Activated naive CD4-positive, alpha-beta T cell treated with anti-CD3 and anti-CD28 coated beads, Interleukin-2, amount 10 ng/mL, durations not matched to agents 7 days and 5 days (primary cell): ENCODE results near the gene RSPH6A.
"Not testable (repeated sequence)": the region's sequence is repeated elsewhere in the genome, so short reads cannot be mapped to it uniquely, and the experiment has no call there.

Source experiments
- CTCF ChIA-PET: fragments of 350-600 bp; sonication (Branson Sonifier 250); formaldehyde crosslinking; loops from one replicate; lab custom pipeline; 2021; ENCODE audit warnings: antibody characterized with exemption; lab: Charles Lee
- DNase-seq: peaks from one replicate; pipeline ENCODE4 v3.0.0-alpha.2; 2020
- H3K27ac Mint-ChIP-seq: one replicate; pipeline ENCODE4 v1.8.0; 2021; ENCODE audit warnings: mild to moderate bottlenecking, moderate library complexity, mixed read lengths
- H3K27me3 Mint-ChIP-seq: one replicate; pipeline ENCODE4 v1.8.0; 2021; ENCODE audit warnings: mild to moderate bottlenecking, mixed read lengths
- H3K36me3 Mint-ChIP-seq: one replicate; pipeline ENCODE4 v1.8.0; 2021; ENCODE audit warnings: mixed read lengths
- H3K4me1 Mint-ChIP-seq: one replicate; pipeline ENCODE4 v1.8.0; 2021; ENCODE audit warnings: mixed read lengths
- H3K4me3 Mint-ChIP-seq: one replicate; pipeline ENCODE4 v1.8.0; 2021; ENCODE audit warnings: mild to moderate bottlenecking, moderate library complexity, mixed read lengths
- H3K9me3 Mint-ChIP-seq: one replicate; pipeline ENCODE4 v1.8.0; 2021; ENCODE audit warnings: mixed read lengths

The RSPH6A gene

GRCh38 chr19:45804140-45804958 is 10.8 kb downstream of the RSPH6A start:
- no peak overlapping the region for H3K4me3 Mint-ChIP-seq
- H3K4me1 Mint-ChIP-seq, result peaks cover 2% of the 10 kb centered on the region
- H3K9me3 Mint-ChIP-seq, result no peaks in the 10 kb centered on the region
- no peak for DNase-seq
- H3K27ac Mint-ChIP-seq, result no peak overlapping the region
- H3K36me3 Mint-ChIP-seq, result no peaks in the 10 kb centered on the region
- CTCF ChIA-PET, result interaction anchor here (0.7 to 1.3 kb wide), 5 partner anchors 12 to 35 kb away, joined by 3 to 5 read pairs (median 3); partner anchors contain the start of gene SIX5
- H3K27me3 Mint-ChIP-seq, result peaks cover 72% of the 10 kb centered on the region

- no peak overlapping the region for H3K27ac Mint-ChIP-seq
- peaks cover 96% of the 10 kb centered on the region for H3K27me3 Mint-ChIP-seq
- CTCF ChIA-PET, result interaction anchor here (0.7 to 1.5 kb wide), 2 partner anchors 15 to 33 kb away, joined by 3 to 4 read pairs; partner anchors contain the start of gene SIX5
- no peaks in the 10 kb centered on the region for H3K9me3 Mint-ChIP-seq
- DNase-seq, result no peak
- no peak overlapping the region for H3K4me3 Mint-ChIP-seq
- H3K36me3 Mint-ChIP-seq, result no peaks in the 10 kb centered on the region
- peaks cover 5% of the 10 kb centered on the region for H3K4me1 Mint-ChIP-seq
Observed at GRCh38 chr19:45801603-45802175, 13.4 kb downstream of the RSPH6A start.

GRCh38 chr19:45800070-45800553 is 15.0 kb downstream of the RSPH6A start:
- CTCF ChIA-PET, result interaction anchor here (0.9 to 5.1 kb wide), 10 partner anchors 10 to 83 kb away, joined by 3 to 92 read pairs (median 4); partner anchors contain the start of genes DMPK and SIX5
- Mint-ChIP-seq H3K27ac (no peak overlapping the region), H3K36me3 (no peaks in the 10 kb centered on the region), H3K4me1 (peaks cover 5% of the 10 kb centered on the region), H3K9me3 (no peaks in the 10 kb centered on the region), H3K4me3 (no peak overlapping the region), H3K27me3 (peaks cover 97% of the 10 kb centered on the region)
- no peak for DNase-seq

- not testable (repeated sequence) for H3K36me3 Mint-ChIP-seq, H3K4me1 Mint-ChIP-seq, H3K4me3 Mint-ChIP-seq, DNase-seq, H3K27ac Mint-ChIP-seq, H3K9me3 Mint-ChIP-seq
- CTCF ChIA-PET, result interaction anchor here (0.6 to 5.1 kb wide), 15 partner anchors 10 to 264 kb away, joined by 3 to 92 read pairs (median 4); partner anchors contain the start of genes DMPK and SIX5
- H3K27me3 Mint-ChIP-seq, result peaks cover 97% of the 10 kb centered on the region
Observed at GRCh38 chr19:45799541-45799940, 15.6 kb downstream of the RSPH6A start.

GRCh38 chr19:45798995-45799517 is 16.1 kb downstream of the RSPH6A start:
- Mint-ChIP-seq H3K27me3 (peaks cover 97% of the 10 kb centered on the region), H3K27ac (peak overlapping the region; percentile 28)
- CTCF ChIA-PET, result interaction anchor here (0.6 to 5.1 kb wide), 17 partner anchors 9 to 264 kb away, joined by 3 to 92 read pairs (median 3); partner anchors contain the start of genes DMPK and SIX5

GRCh38 chr19:45794627-45795026 is 20.5 kb downstream of the RSPH6A start:
- H3K27ac Mint-ChIP-seq, result no peak overlapping the region
- peaks cover 81% of the 10 kb centered on the region for H3K27me3 Mint-ChIP-seq
- peaks cover 7% of the 10 kb centered on the region for H3K36me3 Mint-ChIP-seq
- no peak for DNase-seq
- peaks cover 37% of the 10 kb centered on the region for H3K4me1 Mint-ChIP-seq
- no peaks in the 10 kb centered on the region for H3K9me3 Mint-ChIP-seq
- no peak overlapping the region for H3K4me3 Mint-ChIP-seq
- CTCF ChIA-PET, result interaction anchor here (0.7 to 1.6 kb wide), 4 partner anchors 16 to 216 kb away, joined by 3 to 4 read pairs (median 3); no protein-coding TSS in a partner anchor

More at GRCh38 chr19:45798995-45799517, 16.1 kb downstream of the RSPH6A start:
- H3K9me3 Mint-ChIP-seq, result no peaks in the 10 kb centered on the region
- H3K36me3 Mint-ChIP-seq, result no peaks in the 10 kb centered on the region
- DNase-seq, result peak; percentile 72
- no peak overlapping the region for H3K4me3 Mint-ChIP-seq
- peaks cover 6% of the 10 kb centered on the region for H3K4me1 Mint-ChIP-seq

GRCh38 chr19:45793876-45794275 is 21.2 kb downstream of the RSPH6A start:
- Mint-ChIP-seq H3K4me1 (peaks cover 33% of the 10 kb centered on the region), H3K27me3 (peaks cover 81% of the 10 kb centered on the region), H3K27ac (no peak overlapping the region), H3K4me3 (peak overlapping the region; percentile 47), H3K36me3 (peaks cover 15% of the 10 kb centered on the region), H3K9me3 (no peaks in the 10 kb centered on the region)
- CTCF ChIA-PET, result interaction anchor here (1.6 kb wide), 1 partner anchor 20 kb away, joined by 4 read pairs; no protein-coding TSS in a partner anchor
- no peak for DNase-seq

- Mint-ChIP-seq H3K27me3 (peaks cover 81% of the 10 kb centered on the region), H3K27ac (no peak overlapping the region), H3K9me3 (no peaks in the 10 kb centered on the region), H3K36me3 (peaks cover 22% of the 10 kb centered on the region), H3K4me1 (peaks cover 32% of the 10 kb centered on the region), H3K4me3 (peak overlapping the region; percentile 76)
- DNase-seq, result no peak
- CTCF ChIA-PET, result interaction anchor here (0.7 kb wide), 1 partner anchor 18 kb away, joined by 4 read pairs; no protein-coding TSS in a partner anchor
Observed at GRCh38 chr19:45793178-45793564, 21.9 kb downstream of the RSPH6A start.

GRCh38 chr19:45792470-45793177 is 22.5 kb downstream of the RSPH6A start, which contains the start of gene DMWD:
Gene DMWD (minus strand): TSS chr19:45792845. CDS start chr19:45792756, 89 bp downstream.
- DNase-seq, result peak; percentile 100
- Mint-ChIP-seq H3K27me3 (peaks cover 81% of the 10 kb centered on the region), H3K4me3 (peak within 1 kb of the TSS; percentile 82), H3K27ac (peak within 1 kb of the TSS; percentile 76), H3K9me3 (no peaks in the 10 kb centered on the region), H3K36me3 (peaks cover 27% of the 10 kb centered on the region), H3K4me1 (peaks cover 32% of the 10 kb centered on the region)
- CTCF ChIA-PET, result interaction anchor here (0.7 kb wide), 1 partner anchor 19 kb away, joined by 4 read pairs; no protein-coding TSS in a partner anchor

GRCh38 chr19:45791744-45792469 is 23.2 kb downstream of the RSPH6A start:
- no peaks in the 10 kb centered on the region for H3K9me3 Mint-ChIP-seq
- H3K27me3 Mint-ChIP-seq, result peaks cover 83% of the 10 kb centered on the region
- peaks cover 32% of the 10 kb centered on the region for H3K4me1 Mint-ChIP-seq
- H3K4me3 Mint-ChIP-seq, result peak overlapping the region; percentile 82
- H3K27ac Mint-ChIP-seq, result peak overlapping the region; percentile 76
- CTCF ChIA-PET, result no interaction called here
- DNase-seq, result peak; percentile 36
- peaks cover 34% of the 10 kb centered on the region for H3K36me3 Mint-ChIP-seq

GRCh38 chr19:45790942-45791341 is 24.2 kb downstream of the RSPH6A start:
- DNase-seq, result peak; percentile 63

GRCh38 chr19:45789035-45789786 is 25.9 kb downstream of the RSPH6A start:
- peaks cover 41% of the 10 kb centered on the region for H3K36me3 Mint-ChIP-seq
- H3K4me1 Mint-ChIP-seq, result peaks cover 32% of the 10 kb centered on the region
- H3K4me3 Mint-ChIP-seq, result no peak overlapping the region
- no peaks in the 10 kb centered on the region for H3K9me3 Mint-ChIP-seq
- peaks cover 78% of the 10 kb centered on the region for H3K27me3 Mint-ChIP-seq
- CTCF ChIA-PET, result interaction anchor here (1.3 to 2.0 kb wide), 2 partner anchors 10 kb away, joined by 4 to 6 read pairs; no protein-coding TSS in a partner anchor
- DNase-seq, result no peak
- H3K27ac Mint-ChIP-seq, result no peak overlapping the region

More at GRCh38 chr19:45790942-45791341, 24.2 kb downstream of the RSPH6A start:
- Mint-ChIP-seq H3K4me3 (peak overlapping the region; percentile 82), H3K36me3 (peaks cover 41% of the 10 kb centered on the region), H3K27me3 (peaks cover 82% of the 10 kb centered on the region), H3K27ac (peak overlapping the region; percentile 12), H3K4me1 (peaks cover 32% of the 10 kb centered on the region), H3K9me3 (no peaks in the 10 kb centered on the region)
- CTCF ChIA-PET, result interaction anchor here (1.3 to 1.4 kb wide), 2 partner anchors 8 to 12 kb away, joined by 3 to 4 read pairs; no protein-coding TSS in a partner anchor
